ENCODE measurements around the gene GMIP. TPM values are rescaled to one million over a fixed set of nuclear protein-coding genes. Genes with fewer than 3 reads are reported as not detected.
"Not testable (repeated sequence)": the region's sequence is repeated elsewhere in the genome, so short reads cannot be mapped to it uniquely, and the experiment has no call there.

GMIP gene
- polyA plus RNA-seq, 1 of the 3 experiments (the other 2 are of a cell fraction), result 6.3 TPM

- CTCF ChIA-PET, result interaction anchor here (0.8 to 1.0 kb wide), 2 partner anchors 48 to 49 kb away, joined by 3 read pairs; no protein-coding TSS in a partner anchor
- H3K9me3 ChIP-seq, result no peaks in the 10 kb centered on the region
- H3F3A ChIP-seq (replicated peaks; ENCODE audit: insufficient read depth), result peaks cover 5% of the 10 kb centered on the region
- H3K4me1 ChIP-seq (ENCODE audit: control insufficient read depth in 1 of 2, insufficient read depth in 2 of 2, low read depth in 1 of 2, low read length in 1 of 2), result no peaks in the 10 kb centered on the region
- no peak overlapping the region for H3K27ac ChIP-seq (ENCODE audit: low read depth in 2 of 2, low read length in 1 of 2)
- no peak for DNase-seq
- POLR2A ChIA-PET, result no interaction called here
- no peaks in the 10 kb centered on the region for H3K27me3 ChIP-seq (ENCODE audit: insufficient read depth)
- H4K20me1 ChIP-seq (ENCODE audit: insufficient read depth), result no peaks in the 10 kb centered on the region
- H3K4me2 ChIP-seq, result no peak overlapping the region
- H3K9ac ChIP-seq, result no peak overlapping the region
- no peaks in the 10 kb centered on the region for H3K36me3 ChIP-seq (replicated peaks in 1 of 2; ENCODE audit: control insufficient read depth in 1 of 2, insufficient read depth in 2 of 2, low read length in 1 of 2)
- no peak overlapping the region for H2AFZ ChIP-seq (ENCODE audit: low read depth)
- H3K79me2 ChIP-seq (ENCODE audit: insufficient read depth), result peaks cover 4% of the 10 kb centered on the region; the same call in 1 of the 2 replicates
- H3K4me3 ChIP-seq (ENCODE audit: low read depth in 2 of 2, low read length in 1 of 2), result no peak overlapping the region
- TF ChIP-seq NRF1 (IDR thresholded peaks at IDR 0.05; ENCODE audit: low read depth, low read length) (no peak), CHD2 (IDR thresholded peaks at IDR 0.05; ENCODE audit: low read length, partially characterized antibody) (no peak), CTCF (IDR thresholded peaks at IDR 0.05) (no peak), GATA2 (CRISPR knock-in tag; IDR thresholded peaks at IDR 0.05) (no peak), FOSL2 (IDR thresholded peaks at IDR 0.05; ENCODE audit: borderline replicate concordance, low read depth) (no peak), TAF1 (IDR thresholded peaks at IDR 0.05; ENCODE audit: borderline replicate concordance, low read depth, low read length) (no peak), RCOR1 (IDR thresholded peaks at IDR 0.05; ENCODE audit: low read length) (no peak)
- WGBS (ENCODE audit: low lambda C conversion rate), result 91% methylated on average over 9 of the region's 9 CpGs
- H3K9me2 ChIP-seq, result no peaks in the 10 kb centered on the region
These were observed 41.2 kb downstream of the GMIP start for GRCh38 chr19:19602136-19602712.

- ChIA-PET POLR2A (no interaction called here), CTCF (no interaction called here)
- no peaks in the 10 kb centered on the region for H3K9me3 ChIP-seq
- no peak overlapping the region for H3K27ac ChIP-seq (ENCODE audit: low read depth in 2 of 2, low read length in 1 of 2)
- 94% methylated on average over 1 of the region's 1 CpG for WGBS (ENCODE audit: low lambda C conversion rate)
- H3K27me3 ChIP-seq (ENCODE audit: insufficient read depth), result no peaks in the 10 kb centered on the region
- H3K4me3 ChIP-seq (ENCODE audit: low read depth in 2 of 2, low read length in 1 of 2), result no peak overlapping the region
- no peak for TF ChIP-seq ELF1 (IDR thresholded peaks at IDR 0.05)
- no peak for TF ChIP-seq PBX3 (IDR thresholded peaks at IDR 0.05)
- no peak for TF ChIP-seq TCF12 (IDR thresholded peaks at IDR 0.05)
- no peak for TF ChIP-seq RFX5 (IDR thresholded peaks at IDR 0.05; ENCODE audit: low read length)
- no peak for TF ChIP-seq USF1 (IDR thresholded peaks at IDR 0.05; ENCODE audit: borderline replicate concordance, low read depth)
- TF ChIP-seq RXRA (IDR thresholded peaks at IDR 0.05; ENCODE audit: borderline replicate concordance, low read depth), result no peak
- TF ChIP-seq SMC3 (IDR thresholded peaks at IDR 0.05; ENCODE audit: low read depth, low read length), result no peak
- TF ChIP-seq TAF1 (IDR thresholded peaks at IDR 0.05; ENCODE audit: borderline replicate concordance, low read depth, low read length), result no peak
- H3K9me2 ChIP-seq, result no peaks in the 10 kb centered on the region
- no peak overlapping the region for H3K9ac ChIP-seq
- no peaks in the 10 kb centered on the region; a peak in 1 of 4 replicates for H3K4me1 ChIP-seq (ENCODE audit: control insufficient read depth in 1 of 2, insufficient read depth in 2 of 2, low read depth in 1 of 2, low read length in 1 of 2)
- H3K4me2 ChIP-seq, result no peak overlapping the region
- H3K36me3 ChIP-seq (replicated peaks in 1 of 2; ENCODE audit: control insufficient read depth in 1 of 2, insufficient read depth in 2 of 2, low read length in 1 of 2), result no peaks in the 10 kb centered on the region
- H2AFZ ChIP-seq (ENCODE audit: low read depth), result no peak overlapping the region
- H4K20me1 ChIP-seq (ENCODE audit: insufficient read depth), result no peaks in the 10 kb centered on the region
- peaks cover 3% of the 10 kb centered on the region for H3F3A ChIP-seq (replicated peaks; ENCODE audit: insufficient read depth)
- DNase-seq, result no peak
- H3K79me2 ChIP-seq (ENCODE audit: insufficient read depth), result peaks cover 4% of the 10 kb centered on the region; the same call in 1 of the 2 replicates
These were observed 42.6 kb downstream of the GMIP start for GRCh38 chr19:19600793-19601330.

- H3F3A ChIP-seq (replicated peaks; ENCODE audit: insufficient read depth); H3K27me3 ChIP-seq (ENCODE audit: insufficient read depth); H3K4me2 ChIP-seq; H3K9me3 ChIP-seq; H3K9ac ChIP-seq; CTCF ChIA-PET; H3K79me2 ChIP-seq (ENCODE audit: insufficient read depth); DNase-seq; H2AFZ ChIP-seq (ENCODE audit: low read depth); H4K20me1 ChIP-seq (ENCODE audit: insufficient read depth); H3K27ac ChIP-seq (ENCODE audit: low read depth in 2 of 2, low read length in 1 of 2); POLR2A ChIA-PET; H3K9me2 ChIP-seq; H3K4me1 ChIP-seq (ENCODE audit: control insufficient read depth in 1 of 2, insufficient read depth in 2 of 2, low read depth in 1 of 2, low read length in 1 of 2); H3K4me3 ChIP-seq (ENCODE audit: low read depth in 2 of 2, low read length in 1 of 2); H3K36me3 ChIP-seq (replicated peaks in 1 of 2; ENCODE audit: control insufficient read depth in 1 of 2, insufficient read depth in 2 of 2, low read length in 1 of 2): not testable (repeated sequence)
- 95% methylated on average over 20 of the region's 20 CpGs for WGBS (ENCODE audit: low lambda C conversion rate)
These were observed 44.6 kb downstream of the GMIP start for GRCh38 chr19:19598728-19599451.

Data from SK-N-SH (cell line).